ENCODE measurements around the gene CELF2.

CELF2 gene

DNA sequence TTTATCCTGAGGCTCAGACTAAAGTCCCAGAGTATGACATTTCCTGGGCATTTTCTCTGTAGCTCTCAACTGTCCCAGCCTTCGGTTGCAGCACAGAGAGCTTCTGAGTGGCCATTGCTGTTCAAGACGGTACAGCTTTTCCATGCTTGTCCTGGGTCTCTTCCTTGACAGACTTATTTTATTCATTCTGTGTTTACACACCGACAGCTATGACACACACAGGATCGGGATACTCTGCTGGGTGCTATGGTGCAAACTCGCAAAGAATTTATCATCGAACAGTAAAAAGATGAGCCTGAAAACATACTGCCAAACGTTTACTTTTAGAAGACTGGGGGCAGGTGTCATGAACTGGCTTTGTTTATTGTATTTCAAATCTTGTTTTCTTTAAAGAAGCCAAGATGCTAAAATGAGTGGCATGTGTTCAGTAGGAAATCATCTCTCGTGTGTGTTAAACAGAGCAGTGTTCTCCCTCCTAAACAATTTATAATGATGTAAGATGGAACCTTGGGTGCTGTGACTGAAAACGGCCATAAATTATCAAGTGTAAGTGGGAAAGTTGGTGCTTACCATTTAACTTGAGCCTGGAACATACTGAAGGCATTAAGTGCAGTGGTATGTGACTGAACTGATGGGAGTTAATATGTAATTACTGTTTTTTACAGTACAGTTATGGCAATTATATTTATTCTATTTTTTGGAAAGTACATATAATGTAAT is 120.8 kb downstream of the CELF2 start:
- no peak for DNase-seq

DNA sequence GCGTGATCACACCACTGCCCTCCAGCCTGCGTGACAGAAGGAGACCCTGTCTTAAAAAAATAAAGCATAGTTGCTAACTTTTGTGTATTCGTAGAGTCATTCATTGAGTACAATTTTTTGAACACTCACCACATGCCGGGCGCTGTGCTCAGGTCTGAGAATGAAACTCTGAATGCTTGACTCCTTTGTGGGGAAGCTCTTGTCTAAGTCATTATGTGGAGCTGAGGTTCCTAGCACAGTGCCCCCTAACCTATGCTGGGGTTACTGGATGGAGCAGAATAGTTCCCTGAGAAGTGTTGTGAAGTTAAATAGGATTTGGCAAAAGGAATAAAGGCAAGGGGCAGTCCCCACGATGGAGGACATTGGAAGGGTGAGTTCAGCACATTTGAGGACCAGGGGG is 123.3 kb downstream of the CELF2 start:
- no peak for DNase-seq

DNA sequence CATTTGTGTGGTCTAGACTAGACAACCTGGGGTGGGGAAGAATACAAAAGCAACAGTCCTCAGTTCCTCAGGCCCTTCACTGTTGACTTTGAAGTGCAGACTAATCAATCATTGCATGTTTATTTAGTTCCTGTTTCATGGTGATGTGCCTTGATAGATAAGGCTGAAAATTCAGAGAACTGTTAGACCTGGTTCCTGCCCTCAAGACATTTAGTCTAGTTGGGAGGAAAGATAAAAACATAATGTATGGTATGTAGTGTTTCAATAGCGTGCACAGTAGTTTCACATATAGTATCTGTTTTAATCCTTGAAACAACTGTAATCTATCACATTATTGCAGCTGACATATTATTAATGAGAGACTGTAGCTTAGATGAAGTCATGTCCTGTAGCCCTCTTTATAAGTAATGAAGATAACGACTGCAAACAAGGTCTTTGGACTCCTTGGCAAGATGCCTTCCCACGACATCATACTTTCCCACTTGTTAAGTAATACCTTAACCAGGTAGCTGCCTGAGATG is 124.0 kb downstream of the CELF2 start:
- DNase-seq = no peak

DNA sequence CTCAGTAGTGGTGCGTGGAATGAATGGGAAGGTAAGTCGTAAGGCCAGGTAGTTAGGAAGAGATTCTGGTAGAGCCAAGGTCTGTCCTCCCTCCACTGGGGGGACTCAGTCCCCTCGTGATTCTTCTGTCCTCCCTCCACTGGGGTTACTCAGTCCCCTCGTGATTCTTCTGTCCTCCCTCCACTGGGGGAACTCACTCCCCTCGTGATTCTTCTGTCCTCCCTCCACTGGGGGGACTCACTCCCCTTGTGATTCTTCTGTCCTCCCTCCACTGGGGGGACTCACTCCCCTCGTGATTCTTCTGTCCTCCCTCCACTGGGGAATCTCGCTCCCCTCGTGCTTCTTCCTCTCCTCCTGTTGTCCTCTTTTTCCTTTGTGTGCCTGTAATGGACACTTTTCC is 125.1 kb downstream of the CELF2 start:
- no peak for DNase-seq

DNA sequence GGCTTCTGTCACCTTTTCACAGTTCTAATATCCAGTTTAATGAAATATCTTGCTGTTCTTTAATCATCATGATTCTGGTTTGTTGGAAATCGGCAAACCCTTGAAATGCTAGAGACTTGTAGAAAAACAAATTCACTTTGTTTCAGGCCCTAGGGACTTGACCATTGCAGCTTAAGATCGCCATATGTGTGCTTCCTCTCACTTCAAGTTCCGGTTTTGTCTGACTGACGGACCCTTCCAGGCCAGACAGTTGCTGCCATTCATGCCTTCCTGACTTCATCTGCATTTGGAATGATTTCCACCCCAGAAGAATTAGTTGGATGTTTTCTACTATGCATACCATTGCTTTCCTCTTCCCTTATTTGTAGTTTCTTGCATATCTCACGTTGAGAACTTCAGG is 125.6 kb downstream of the CELF2 start:
- no peak for DNase-seq

DNA sequence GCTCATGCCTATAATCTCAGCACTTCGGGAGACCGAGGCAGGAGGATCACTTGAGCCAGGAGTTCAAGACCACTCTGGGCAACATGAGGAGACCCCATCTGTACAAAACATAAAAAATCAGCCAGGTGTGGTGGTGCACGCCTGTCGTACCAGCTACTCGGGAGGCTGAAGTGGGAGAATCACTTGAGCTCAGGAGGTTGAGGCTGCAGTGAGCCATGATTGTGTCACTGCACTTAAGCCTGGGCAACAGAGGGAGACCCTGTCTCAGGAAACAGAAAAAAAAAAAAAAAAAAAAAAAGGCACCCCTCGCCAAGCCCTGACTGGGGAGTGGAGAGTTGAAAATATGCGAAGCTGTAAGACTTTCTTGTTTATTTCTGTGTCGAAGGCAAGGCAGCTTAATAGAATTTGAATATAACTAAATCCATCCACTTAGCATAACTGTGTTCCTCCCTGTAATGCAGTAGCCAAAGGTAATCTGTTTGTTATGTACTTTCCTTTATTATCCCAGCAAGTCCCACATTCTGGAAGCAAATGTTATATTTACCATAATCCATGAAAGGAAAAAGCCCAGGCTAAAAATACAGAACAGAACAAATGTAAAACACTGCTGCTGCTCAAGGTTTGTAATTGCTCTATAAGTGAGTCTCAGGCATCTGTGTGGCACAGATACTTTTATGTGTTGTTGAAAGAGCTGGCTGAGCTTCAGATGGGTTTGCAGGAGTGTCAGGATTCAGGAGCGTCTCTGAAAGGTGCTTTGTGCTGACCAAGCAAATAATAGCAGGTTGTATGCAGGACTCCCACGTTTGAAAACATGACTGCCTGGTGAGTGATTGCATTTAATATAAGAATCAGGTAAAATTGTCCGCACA is 127.2 kb downstream of the CELF2 start:
- no peak for DNase-seq

DNA sequence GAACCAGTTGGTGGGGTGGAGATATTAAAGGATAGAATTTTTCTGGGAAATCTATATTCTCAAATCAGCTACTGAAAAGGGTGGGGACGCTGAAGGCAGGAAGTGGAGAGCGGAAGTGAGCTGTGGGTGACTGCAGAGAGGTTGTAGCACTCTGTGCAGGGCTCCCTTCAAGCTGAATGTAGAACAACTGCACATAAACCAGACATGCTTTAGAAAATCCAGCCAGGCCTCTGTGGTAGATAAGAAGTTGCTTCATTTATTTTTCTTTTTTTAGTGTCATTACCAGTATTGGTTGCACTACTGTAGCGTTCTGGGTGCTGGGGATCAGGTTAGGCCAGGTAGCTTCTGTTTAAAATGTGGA is 127.8 kb downstream of the CELF2 start:
- DNase-seq = no peak

DNA sequence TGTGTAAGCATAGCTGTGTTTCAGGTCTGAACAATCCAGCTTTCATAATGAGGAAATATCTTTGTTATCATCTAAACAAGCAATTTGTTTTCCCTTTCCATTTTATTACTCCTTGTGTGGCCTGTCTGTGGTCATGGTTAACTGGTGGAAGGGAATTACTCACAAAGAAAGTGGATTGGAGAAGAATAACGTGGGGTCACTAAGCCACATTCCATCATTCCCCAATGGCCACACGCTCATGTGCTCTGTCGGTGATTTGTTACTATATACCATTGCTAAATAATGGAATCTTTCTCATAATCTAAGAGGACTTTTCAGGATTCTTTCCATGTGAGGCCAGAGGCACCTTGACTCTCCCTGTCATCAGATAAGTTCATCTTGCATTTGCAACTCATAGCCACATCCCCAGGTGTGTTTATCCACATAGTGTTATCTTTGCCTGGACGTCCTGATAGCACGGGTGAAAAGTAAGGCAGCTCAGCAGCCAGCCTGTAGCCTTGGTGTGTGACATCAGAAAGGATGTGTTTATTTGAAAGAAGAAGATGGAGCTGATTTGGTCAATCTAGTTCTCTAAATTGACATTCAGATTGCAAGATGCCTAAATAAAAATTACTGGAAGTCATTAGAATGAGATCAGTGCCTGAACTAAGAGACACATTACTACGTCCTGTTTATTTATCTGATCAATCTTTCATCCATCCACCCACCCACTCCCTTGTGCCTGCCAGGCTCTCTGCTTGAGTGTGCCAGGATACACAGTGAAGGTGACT is 128.9 kb downstream of the CELF2 start:
- DNase-seq = no peak

DNA sequence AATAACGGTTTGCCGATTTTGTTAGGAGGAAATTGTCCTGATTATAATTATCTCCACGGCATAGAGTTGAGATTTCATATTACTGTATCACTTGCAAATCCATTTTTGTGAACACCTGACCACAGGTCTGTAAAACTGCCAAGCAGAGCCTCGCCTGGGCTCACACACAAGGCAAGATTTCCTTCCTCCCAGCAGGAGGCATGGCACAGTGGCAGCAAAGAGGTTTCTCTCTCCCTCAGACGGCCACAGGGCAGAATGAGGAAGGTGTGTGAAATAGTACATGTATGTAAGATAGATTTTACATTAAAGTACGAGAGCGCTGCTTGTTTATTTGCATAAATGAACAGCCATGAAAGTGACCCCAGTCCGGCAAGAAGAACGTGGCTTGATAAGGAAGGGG is 130.1 kb downstream of the CELF2 start:
- no peak for DNase-seq

DNA sequence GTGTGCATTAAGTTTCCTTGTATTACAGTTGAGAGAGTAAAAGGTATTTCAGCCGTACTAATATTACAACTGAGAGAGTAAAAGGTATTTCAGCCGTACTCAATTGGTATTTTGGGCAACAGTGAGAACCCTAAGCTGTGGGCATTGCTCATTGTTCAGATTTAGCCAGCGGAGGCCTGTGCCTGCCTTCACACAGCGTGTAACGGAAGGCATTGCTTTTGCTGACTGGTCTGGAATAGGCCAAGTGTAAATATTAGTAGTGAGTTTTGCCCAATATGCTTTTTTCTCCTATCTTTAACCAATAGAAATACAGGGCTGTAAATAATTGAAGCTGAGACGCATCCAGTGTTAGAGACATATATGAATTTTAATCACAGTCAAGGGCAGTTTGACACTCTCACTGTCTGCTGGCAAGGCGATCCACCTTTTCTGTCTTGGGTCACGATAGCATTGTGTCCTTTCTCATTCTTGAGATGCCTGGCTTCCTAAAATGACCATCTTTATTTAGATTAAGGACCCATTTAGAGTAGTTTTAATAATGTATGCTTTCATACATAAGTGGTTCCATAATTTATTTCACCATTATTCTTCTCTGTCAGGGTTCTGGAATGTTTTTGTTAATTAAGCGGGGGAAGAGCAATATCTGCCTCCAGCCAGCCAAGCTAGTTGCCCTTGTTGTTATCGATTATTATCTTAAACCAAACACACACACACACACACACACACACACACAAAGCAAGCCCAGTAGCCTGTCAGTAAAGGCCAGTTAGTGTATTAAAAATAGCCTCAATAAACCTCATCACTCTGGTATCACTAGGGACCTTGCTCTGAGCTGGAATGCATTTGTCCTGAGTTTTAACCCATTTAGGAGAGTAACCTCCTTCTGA is 130.7 kb downstream of the CELF2 start:
- DNase-seq = no peak

DNA sequence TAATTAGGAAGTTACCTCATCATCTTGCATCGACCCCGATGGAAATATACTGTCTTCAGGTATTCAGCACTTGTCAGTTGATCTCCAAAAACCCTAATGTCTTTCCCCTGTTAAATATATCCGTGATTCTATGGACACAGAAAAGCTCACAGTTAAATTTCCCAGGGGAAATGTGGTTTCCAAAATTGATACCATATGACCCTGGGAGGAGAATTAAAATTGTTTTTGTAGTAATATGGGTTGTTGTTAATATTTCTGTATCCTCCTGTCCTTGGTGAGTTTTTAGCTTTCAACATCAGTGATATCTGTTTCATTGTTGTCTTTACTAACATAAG is 132.1 kb downstream of the CELF2 start:
- DNase-seq = no peak

DNA sequence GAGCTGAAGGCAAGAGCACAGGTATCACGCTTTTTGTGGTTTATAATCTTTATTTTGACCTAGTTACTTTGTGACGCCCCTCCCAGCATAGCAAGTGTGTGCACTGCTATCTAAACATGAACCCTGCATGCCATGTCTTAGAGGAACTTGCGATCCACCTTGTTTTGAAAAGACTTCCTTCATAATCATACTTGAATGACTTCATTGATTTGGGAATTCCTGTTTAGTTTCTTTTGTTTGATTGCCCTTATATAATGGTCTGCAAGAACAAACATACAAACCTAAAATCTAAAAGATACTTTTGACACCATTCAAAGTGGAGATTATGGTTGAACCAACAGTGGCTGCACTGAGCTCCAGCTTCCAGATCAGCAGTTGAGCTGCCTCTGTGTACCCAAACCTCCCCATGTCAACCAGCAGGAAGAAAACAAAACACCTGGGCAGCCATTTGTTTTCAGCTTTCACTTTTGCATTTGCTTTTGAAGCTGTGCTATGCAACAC is 132.6 kb downstream of the CELF2 start:
- no peak for DNase-seq

DNA sequence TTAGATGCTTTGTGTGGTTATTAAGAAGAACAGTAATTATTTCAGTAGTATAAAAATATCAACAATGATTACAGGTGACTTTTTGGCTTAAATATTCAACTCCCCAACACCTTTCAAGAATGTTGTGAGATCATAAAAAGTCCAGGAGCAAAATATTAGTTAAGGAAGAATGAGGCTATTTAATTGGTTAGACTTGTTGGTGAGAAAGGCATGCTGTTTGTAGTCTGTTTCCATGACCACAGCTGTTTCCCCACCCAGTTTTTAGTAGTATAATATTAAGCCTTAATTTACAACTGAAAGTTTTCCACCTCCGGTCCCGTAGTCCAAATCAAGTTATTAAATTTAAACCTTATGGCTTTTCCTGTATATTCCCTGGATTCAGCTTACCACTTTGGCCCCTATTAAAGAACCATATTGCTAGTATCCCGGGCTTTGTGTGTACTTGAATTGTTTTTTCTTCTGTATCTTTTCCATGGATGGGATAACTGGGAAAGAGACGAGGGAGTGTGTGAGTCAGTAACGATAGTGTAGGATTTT is 133.3 kb downstream of the CELF2 start:
- DNase-seq = no peak

DNA sequence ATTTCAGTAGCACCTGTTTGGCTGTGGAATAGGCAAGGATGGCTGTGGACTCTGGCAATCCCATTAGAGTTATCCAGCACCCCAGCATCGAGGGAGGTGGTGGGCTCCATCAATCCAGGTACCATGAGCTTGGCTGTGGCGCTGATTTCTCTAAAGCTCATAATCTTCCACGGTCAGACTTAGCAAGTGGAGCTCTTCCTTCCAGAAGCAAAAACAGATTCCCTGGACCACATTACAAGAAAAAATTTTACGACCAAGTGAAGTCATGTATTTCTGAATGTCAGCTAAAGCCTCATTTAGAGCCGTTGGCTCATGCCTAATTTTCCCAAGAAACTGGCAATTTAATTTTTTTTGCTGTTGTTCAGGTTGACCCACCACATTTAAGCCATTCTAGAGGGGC is 135.1 kb downstream of the CELF2 start:
- no peak for DNase-seq

DNA sequence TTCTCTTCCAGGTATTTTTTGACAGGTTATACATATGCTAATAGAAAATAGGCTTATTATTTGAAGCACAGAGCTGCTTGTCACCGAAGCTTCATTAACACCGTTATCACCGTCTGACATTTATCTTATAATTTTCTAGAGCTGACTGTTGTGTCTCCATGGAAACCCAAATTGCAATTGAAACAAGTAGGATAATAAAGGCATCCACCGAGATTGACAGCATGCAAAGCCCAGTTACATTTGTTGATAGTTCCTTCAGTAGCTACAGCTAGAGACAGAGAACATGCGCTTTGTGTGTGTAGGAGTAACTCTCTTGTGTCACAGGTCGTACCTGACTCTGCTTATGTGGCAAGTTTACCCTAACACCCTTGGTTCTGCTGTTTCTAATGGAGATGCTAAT is 135.6 kb downstream of the CELF2 start:
- no peak for DNase-seq

DNA sequence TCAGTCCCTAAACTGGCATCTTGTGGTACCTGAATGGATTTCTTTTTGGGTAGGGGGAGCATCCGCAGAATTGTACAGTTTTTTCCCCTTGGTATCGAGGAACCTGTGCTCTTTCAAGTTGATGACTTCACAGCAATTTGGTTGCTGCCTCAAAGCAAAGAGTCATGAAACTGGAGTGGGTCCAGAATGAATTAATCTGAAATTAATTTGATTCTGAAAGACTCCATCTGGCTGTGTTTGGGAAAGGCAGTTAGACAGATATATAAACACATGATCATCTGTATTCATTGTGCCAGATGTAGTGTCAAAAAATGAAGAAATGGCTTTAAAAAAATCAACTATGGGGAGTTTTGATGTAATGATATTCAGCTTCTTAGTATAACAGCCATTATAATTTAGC is 136.1 kb downstream of the CELF2 start:
- DNase-seq = no peak

DNA sequence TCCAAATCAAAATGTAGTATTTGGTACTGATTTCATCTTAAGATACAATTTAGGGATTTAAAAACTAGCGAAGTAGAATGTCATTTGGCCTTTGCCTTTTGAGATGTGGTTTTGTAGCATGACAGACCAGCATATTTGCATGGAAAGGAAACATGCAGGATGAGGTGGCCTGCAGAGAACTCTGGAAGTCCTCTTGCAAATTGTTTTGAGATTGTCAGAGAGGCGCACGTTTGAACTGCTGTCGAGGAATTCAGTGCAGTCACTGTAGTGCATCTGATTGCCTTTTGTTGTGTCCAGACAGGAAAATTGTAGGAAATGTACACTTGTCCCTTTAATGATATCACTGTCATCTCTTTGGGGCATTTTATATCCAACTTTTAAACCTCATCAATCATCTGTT is 136.7 kb downstream of the CELF2 start:
- no peak for DNase-seq

DNA sequence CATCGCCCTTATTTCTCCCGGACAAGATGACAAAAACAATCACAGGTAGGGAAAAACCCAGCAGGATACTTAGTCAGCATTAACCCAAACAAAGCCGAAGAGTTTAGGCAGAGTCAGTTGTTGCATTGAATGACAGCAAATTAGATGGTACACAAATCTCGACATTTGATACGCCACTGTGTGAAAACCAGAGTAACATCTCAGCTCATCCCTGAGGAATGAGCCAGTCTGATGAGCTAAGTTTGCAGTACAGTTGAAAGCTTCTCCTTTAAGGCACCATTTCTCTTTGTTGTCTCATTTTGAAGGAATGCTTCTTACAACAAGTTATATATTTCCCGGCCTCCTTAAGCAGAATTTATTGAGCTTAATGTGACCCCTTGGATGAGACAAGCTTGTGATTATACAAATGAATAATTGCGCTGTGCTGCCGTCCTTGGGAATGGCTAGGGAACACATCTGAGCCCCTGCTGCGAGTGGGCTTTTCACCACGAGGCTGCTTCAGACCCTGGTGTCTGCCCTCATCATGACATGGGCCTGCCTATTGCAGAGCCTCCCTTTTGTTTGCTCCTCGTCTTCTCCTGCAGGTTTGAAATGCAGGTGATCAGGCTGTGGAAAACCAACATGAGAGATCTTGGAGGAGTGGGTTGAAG is 137.3 kb downstream of the CELF2 start:
- DNase-seq = no peak

DNA sequence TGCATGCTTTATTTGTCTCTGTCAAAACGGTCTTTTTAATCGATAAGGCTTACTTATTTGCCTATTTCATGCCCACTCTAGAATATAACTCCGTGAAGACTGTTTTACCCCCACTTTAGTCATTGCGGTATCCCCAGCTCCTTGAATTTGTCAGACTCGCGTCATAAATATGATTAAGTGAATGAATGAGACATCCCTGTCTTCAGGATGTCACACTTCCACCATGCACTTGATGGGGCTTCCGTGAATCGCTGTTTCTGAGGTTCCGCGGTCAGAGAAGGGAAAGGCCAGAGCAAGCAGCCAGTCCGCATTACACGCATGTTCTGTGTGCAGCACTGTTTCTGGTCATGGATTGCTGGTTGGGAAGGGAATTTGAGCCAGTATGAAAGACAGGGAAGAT is 138.8 kb downstream of the CELF2 start:
- no peak for DNase-seq

DNA sequence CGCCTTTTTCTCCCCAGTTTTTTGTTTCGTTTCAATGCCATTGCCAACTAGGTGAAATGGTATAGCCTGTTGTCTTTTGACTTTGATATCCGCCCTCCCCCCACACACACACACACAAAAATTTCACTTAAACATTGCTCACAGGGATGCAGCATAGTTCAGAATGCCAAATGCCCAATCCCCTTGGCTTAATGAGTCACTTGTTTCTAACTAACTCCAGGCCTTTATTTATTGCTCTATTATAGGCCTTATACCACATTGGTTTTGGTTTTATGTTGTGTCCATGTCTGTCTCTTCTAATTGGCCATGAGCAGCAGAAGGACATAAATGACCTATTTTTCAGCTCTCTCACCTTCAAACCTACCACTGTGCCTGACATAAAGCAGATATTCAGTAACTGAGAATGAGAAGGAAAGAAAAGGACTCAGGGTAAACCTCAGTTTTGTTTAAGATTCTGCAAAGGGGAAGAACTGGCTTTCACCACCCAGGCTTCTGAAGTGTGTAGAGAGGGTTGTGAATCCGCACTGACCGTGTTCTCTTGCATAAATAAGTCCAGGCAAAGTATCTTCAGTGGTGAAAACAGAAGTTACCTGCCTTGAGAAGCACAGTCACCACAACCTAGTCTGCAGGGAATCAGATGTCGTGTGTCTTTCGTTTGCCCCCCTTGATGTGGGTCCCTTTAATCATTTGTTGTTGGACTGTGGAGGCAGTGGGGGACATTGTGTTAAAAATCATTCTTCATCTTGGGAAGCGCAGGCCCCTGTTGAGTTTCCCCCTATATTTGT is 139.8 kb downstream of the CELF2 start:
- no peak for DNase-seq

DNA sequence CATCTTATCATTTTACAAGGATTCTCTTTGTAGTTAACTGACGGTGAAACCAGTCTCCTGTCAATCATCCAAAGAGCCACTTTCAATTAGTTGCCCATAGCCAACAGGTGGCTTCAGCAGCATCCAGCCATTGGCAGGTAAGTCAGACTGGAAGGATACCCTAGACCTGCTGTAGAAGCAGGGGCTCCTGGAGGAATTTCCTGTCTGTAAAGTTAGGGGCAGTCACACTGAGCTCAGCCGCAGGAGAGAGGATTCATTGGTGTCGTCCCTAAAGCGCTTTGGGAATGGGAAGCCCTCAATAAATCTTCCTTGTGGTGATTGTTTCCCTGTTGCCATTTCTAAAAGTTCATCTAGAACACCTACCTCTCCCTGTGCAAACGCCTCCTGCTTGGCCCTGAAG is 140.4 kb downstream of the CELF2 start:
- DNase-seq = no peak
